Caco-2 (cell line): ENCODE data around the gene POLA1. TPM values are rescaled to one million over a fixed set of nuclear protein-coding genes. Genes with fewer than 3 reads are reported as not detected.

Source experiments
- BruUV-seq: library from RNA; stranded (reverse); fragments of 400-500 nt; replicated peaks from 2 replicates; lab custom pipeline; 2021; lab: Mats Ljungman, UMichigan
- CTCF ChIA-PET: fragments of 300-600 bp; sonication (Branson Sonifier 250); formaldehyde crosslinking; loops from one replicate; lab custom pipeline; 2022; ENCODE audit warnings: antibody characterized with exemption; lab: Charles Lee
- POLR2A ChIA-PET: fragments of 300-600 bp; sonication (Branson Sonifier 250); formaldehyde crosslinking; loops from one replicate; lab custom pipeline; 2022; ENCODE audit warnings: antibody characterized with exemption; lab: Charles Lee
- DNase-seq, 2 experiments: peaks; one replicate each; pipeline versions ENCODE4 v3.0.0 to v3.0.0-alpha.2; 2020 to 2022
- H3K27me3 ChIP-seq: replicated peaks from 2 replicates; pipeline ENCODE4 v1.6.0; 2011; ENCODE audit warnings: low read length; ENCODE audit not compliant: control insufficient read depth, insufficient read depth
- H3K36me3 ChIP-seq: 2 replicates; pipeline ENCODE4 v1.5.1; 2011; ENCODE audit warnings: low read length; ENCODE audit not compliant: control insufficient read depth, insufficient read depth
- H3K4me1 ChIP-seq: fragments of 250-450 bp; sonication (Bioruptor Pico); 2 replicates; pipeline ENCODE4 v1.5.1; 2020; ENCODE audit warnings: mild to moderate bottlenecking
- H3K4me3 ChIP-seq: 2 replicates; pipeline ENCODE4 v1.5.1; 2011; ENCODE audit warnings: low read depth, mild to moderate bottlenecking, control low read depth, low read length
- H3K9me3 ChIP-seq: fragments of 250-450 bp; sonication (Bioruptor Pico); 2 replicates; pipeline ENCODE4 v1.5.1; 2020; ENCODE audit warnings: mild to moderate bottlenecking, moderate library complexity
- H3K27ac Mint-ChIP-seq: one replicate; pipeline ENCODE4 v1.8.0; 2022; ENCODE audit warnings: mixed read lengths; ENCODE audit not compliant: unreplicated experiment
- H3K27me3 Mint-ChIP-seq: one replicate; pipeline ENCODE4 v1.8.0; 2022; ENCODE audit warnings: mixed read lengths; ENCODE audit not compliant: insufficient read depth, unreplicated experiment
- H3K36me3 Mint-ChIP-seq: one replicate; pipeline ENCODE4 v1.8.0; 2022; ENCODE audit warnings: mild to moderate bottlenecking, mixed read lengths; ENCODE audit not compliant: insufficient read depth, unreplicated experiment
- H3K4me1 Mint-ChIP-seq: one replicate; pipeline ENCODE4 v1.8.0; 2022; ENCODE audit warnings: low read depth, mixed read lengths; ENCODE audit not compliant: unreplicated experiment
- H3K4me3 Mint-ChIP-seq: one replicate; pipeline ENCODE4 v1.8.0; 2022; ENCODE audit warnings: mild to moderate bottlenecking, moderate library complexity, mixed read lengths; ENCODE audit not compliant: unreplicated experiment
- H3K9me3 Mint-ChIP-seq: one replicate; pipeline ENCODE4 v1.8.0; 2022; ENCODE audit warnings: mixed read lengths; ENCODE audit not compliant: unreplicated experiment
- CTCF ChIP-seq, 2 experiments: fragments of 200-600 bp in 1 of 2; IDR thresholded peaks; 1 replicate in 1 of 2; 2 replicates in 1 of 2; pipeline versions ENCODE4 v1.5.1 to v1.8.0; 2011 to 2022; ENCODE audit warnings: antibody characterized with exemption in 1 of 2, control low read depth in 1 of 2, inconsistent platforms in 1 of 2, low read depth in 1 of 2, low read length in 1 of 2, mild to moderate bottlenecking in 1 of 2, moderate library complexity in 1 of 2; ENCODE audit not compliant: insufficient read depth in 1 of 2, severe bottlenecking in 1 of 2, unreplicated experiment in 1 of 2
- intact Hi-C: fragments of 100-400 bp; cut with micrococcal nuclease; formaldehyde crosslinking; loops from one replicate; pipeline ENCODE4 v1.10.0; 2022; ENCODE audit not compliant: unreplicated experiment
- total RNA-seq: library from RNA; stranded (reverse); gene quantifications from 2 replicates; pipeline ENCODE4 v1.2.3, GENCODE V29; 2022

The POLA1 gene
- total RNA-seq, 1 experiment from 2014 or later = 23.5 TPM

DNA sequence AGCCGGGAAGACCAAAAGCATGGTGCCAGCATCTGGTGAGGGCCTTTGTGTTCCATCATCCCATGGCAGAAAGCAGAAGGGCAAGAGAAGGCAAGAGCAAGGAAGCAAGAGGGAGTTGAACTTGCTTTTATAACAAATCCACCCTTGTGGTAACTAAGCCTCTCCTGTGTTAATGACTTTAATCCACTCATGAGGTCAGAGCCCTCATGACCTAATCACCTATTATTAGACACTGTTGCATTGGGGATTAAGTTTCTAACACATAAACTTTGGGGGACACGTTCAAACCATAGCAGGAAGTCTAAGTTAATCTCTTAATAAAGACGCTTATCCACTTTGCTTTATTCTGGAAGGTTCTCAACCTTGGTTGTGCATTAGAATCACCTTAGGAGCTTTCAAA lies 34.1 kb upstream of the POLA1 start:
- Mint-ChIP-seq H3K36me3 (no peaks in the 10 kb centered on the region), H3K9me3 (no peaks in the 10 kb centered on the region), H3K4me1 (peaks cover 6% of the 10 kb centered on the region), H3K4me3 (no peak overlapping the region), H3K27ac (no peak overlapping the region), H3K27me3 (no peaks in the 10 kb centered on the region)
- Histone ChIP-seq H3K4me3 (no peak overlapping the region), H3K4me1 (peaks cover 25% of the 10 kb centered on the region; the same call in 1 of the 2 replicates), H3K9me3 (no peaks in the 10 kb centered on the region), H3K27me3 (no peaks in the 10 kb centered on the region), H3K36me3 (no peaks in the 10 kb centered on the region)
- no peak for TF ChIP-seq CTCF (IDR thresholded peaks at IDR 0.05; ENCODE audit: insufficient read depth in 1 of 2, low read depth in 1 of 2, low read length in 1 of 2, severe bottlenecking in 1 of 2, unreplicated experiment in 1 of 2)
- intact Hi-C loops = no loop called here
- ChIA-PET POLR2A (no interaction called here), CTCF (no interaction called here)
- no TSS peak for BruUV-seq
- DNase-seq = no peak

DNA sequence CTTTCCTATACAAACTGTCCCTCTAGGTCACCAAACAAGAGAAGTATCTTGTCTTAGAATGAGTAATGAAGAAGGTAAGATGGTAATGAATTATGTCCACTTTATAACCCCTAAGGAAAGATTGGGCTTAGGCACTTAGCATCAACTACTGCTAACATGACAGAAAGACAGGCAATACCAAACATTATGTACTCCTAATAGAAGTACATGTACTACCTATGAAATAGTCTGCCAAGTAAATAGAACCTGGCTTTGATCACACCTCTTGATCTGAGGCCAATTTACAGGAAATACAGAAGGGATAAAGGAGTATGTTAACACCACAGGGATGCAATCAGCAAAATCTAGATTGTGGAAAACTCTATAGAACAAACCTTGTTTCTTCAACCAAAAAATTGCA lies 32.4 kb upstream of the POLA1 start:
- TF ChIP-seq CTCF (IDR thresholded peaks at IDR 0.05; ENCODE audit: insufficient read depth in 1 of 2, low read depth in 1 of 2, low read length in 1 of 2, severe bottlenecking in 1 of 2, unreplicated experiment in 1 of 2) = no peak
- Histone ChIP-seq H3K4me3 (no peak overlapping the region), H3K27me3 (no peaks in the 10 kb centered on the region), H3K36me3 (no peaks in the 10 kb centered on the region), H3K9me3 (no peaks in the 10 kb centered on the region), H3K4me1 (peaks cover 25% of the 10 kb centered on the region; the same call in 1 of the 2 replicates)
- Mint-ChIP-seq H3K27ac (no peak overlapping the region), H3K4me3 (no peak overlapping the region), H3K9me3 (no peaks in the 10 kb centered on the region), H3K27me3 (no peaks in the 10 kb centered on the region), H3K4me1 (peaks cover 6% of the 10 kb centered on the region), H3K36me3 (no peaks in the 10 kb centered on the region)
- intact Hi-C loops = no loop called here
- ChIA-PET POLR2A (no interaction called here), CTCF (no interaction called here)
- BruUV-seq = no TSS peak
- DNase-seq = no peak

GRCh38 chrX:24662352-24662751 lies 31.4 kb upstream of the POLA1 start:
- no peaks in the 10 kb centered on the region for H3K27me3 ChIP-seq
- intact Hi-C loops = no loop called here
- BruUV-seq = no TSS peak
- H3K4me3 ChIP-seq = no peak overlapping the region
- no peaks in the 10 kb centered on the region for H3K36me3 ChIP-seq
- no peak for DNase-seq
- Mint-ChIP-seq H3K27ac (no peak overlapping the region), H3K9me3 (no peaks in the 10 kb centered on the region), H3K4me3 (no peak overlapping the region), H3K4me1 (peaks cover 6% of the 10 kb centered on the region), H3K27me3 (no peaks in the 10 kb centered on the region), H3K36me3 (no peaks in the 10 kb centered on the region)
- peaks cover 22% of the 10 kb centered on the region; the same call in 1 of the 2 replicates for H3K4me1 ChIP-seq
- ChIA-PET CTCF (no interaction called here), POLR2A (interaction anchor here (1.7 kb wide), 1 partner anchor 10 kb away, joined by 4 read pairs; no protein-coding TSS in a partner anchor)
- TF ChIP-seq CTCF (IDR thresholded peaks at IDR 0.05; ENCODE audit: insufficient read depth in 1 of 2, low read depth in 1 of 2, low read length in 1 of 2, severe bottlenecking in 1 of 2, unreplicated experiment in 1 of 2) = no peak
- H3K9me3 ChIP-seq = no peaks in the 10 kb centered on the region
